HG03469 (cell line): ENCODE results near the gene MEGF11.

Experiments used
- ATAC-seq: cut with Tn5 transposase; IDR thresholded peaks from one replicate; pipeline ENCODE4 v1.9.1; 2021; ENCODE audit warnings: mild to moderate bottlenecking, moderate library complexity, moderate number of reproducible peaks; ENCODE audit not compliant: unreplicated experiment

Gene MEGF11

DNA sequence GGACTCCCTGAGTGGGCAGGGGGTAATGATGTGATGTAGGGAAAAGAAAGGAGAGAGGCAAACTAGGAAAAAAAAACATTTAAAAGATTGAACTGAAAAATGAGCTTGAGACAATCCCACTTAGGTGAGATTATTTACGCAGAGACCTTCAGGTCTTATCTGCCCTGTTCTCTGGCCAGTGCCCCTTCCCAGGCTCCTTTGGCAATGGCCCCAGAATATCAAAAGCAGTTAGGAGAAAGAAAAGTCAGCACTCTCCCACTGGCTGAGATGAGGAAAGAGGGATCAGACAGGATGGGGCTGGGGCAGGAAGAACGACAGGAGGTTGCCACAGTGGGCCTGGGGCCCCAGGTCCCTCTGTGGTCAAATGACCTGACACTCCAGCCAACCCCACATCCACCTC is 105.4 kb downstream of the MEGF11 start:
- no peak for ATAC-seq

DNA sequence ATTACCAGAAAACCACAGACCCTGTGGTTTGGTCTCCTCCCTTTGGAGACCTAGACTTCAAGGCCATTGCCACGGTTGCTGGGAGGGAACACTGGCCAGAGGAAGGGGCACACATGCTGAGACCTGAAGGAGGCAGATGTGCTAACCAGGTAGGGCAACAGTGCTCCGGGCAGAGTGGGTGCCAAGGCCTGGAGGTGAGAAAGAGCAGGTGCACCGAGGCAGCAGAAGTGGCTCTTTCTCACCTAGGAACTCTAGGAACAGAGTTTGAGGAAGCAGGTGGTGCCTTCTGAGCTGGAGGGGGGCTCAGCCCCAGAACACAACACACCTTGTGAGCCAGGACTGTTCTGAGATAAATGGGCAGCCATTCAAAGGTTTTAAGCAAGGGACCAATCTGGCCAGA is 106.1 kb downstream of the MEGF11 start:
- no peak for ATAC-seq

DNA sequence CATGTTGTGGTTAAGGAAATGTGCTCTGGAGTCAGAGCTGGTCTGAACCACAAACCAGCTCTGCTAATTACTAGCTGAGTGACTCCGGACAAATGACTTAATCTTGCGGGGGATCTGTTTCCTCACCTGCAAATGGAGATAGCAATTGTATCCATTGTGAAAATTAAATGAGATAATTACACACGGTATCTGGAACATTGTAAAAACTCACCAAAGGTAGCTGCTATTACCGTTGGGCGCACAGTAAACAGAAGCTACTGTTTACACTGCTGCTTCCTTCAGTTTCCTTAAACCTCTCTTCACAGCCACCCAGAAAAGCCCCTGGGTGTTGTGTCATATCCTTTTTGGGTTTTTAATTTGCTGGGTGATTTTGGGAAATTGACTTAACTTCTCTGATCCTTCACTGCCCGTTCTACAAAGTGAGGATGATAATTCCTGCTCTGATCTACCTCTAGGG is 107.8 kb downstream of the MEGF11 start:
- no peak for ATAC-seq

DNA sequence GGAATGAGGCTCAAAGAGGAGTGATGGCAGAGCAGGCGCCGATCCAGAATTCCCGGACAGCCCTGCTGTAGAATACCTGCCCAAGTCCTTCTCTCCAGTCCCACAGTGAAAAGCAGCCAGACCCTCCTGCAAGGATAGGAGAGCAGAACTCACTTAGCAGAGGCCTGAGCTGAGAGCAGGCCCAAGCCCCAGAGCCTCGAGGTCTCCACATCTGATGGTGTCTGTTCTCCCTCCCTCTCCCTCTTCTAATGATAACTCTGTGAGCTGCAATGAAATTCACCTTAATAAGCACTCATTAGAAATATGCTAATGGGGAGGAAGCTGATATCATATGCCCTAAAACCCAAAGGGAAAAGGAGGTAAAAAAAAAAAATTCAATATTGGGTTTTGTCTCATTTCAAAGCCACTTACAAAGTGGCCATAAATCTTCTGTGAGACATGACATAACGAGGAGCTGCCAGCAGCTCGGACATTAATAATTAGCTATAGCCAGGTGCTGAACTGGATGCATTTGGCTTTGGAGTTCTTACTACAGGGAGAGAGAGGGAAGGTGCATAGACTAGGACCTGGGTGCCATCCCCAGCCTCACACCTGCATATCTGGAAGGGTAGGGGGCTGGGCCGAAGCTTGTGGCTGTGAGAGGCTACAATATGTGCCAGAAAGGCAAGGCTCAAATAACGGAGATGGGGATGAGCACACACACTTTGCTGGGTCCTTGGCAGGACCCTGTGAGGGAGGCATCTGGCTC is 108.4 kb downstream of the MEGF11 start:
- ATAC-seq: no peak

DNA sequence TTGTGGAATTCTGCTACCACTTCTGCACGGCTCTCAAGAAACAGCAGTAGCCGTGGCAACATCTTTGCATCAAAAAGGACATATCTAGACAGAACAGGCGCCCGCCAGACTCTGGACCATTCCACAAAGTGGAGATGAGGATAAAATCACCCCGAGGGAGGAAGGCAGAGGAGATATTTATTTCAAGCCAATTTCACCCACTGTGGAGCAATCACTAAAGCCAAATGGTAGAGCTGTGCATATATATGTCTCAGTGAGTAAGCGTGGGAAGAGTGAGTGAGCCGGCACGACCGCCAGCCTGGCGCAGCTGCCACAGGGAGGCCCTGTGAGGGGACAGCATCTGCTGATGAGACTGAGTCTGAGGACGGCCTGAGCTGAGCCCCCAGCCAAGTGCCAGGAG is 111.3 kb downstream of the MEGF11 start:
- no peak for ATAC-seq

DNA sequence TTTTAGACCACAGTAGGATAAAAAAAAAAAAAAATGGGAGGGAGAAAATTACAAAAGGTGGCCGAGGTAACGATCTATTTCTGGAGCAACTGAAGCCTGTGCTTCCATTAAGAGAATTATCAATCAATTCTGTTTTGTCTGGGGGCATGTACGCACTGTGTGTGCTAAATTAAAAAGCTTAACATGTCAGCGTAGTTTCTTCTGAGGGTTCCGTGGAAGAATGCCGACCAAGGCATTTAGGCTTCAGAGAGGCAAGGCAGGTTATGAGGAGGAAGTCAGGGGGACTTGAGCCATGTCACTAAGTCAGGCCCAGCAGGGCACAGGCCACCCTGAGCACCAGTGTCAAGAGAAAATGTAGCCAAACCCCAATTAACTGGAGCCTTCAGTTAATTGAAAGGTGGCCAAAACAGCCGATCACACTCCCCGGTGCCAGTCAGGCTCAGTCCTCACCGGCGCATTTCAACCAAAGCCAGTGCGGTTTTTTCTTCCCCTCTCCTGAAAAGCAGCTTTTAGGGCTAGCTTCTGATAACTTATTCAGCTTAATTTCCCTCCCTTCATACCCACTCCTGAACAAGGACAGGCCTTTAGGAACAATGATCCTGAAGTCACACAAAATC is 113.9 kb downstream of the MEGF11 start:
- ATAC-seq: no peak

DNA sequence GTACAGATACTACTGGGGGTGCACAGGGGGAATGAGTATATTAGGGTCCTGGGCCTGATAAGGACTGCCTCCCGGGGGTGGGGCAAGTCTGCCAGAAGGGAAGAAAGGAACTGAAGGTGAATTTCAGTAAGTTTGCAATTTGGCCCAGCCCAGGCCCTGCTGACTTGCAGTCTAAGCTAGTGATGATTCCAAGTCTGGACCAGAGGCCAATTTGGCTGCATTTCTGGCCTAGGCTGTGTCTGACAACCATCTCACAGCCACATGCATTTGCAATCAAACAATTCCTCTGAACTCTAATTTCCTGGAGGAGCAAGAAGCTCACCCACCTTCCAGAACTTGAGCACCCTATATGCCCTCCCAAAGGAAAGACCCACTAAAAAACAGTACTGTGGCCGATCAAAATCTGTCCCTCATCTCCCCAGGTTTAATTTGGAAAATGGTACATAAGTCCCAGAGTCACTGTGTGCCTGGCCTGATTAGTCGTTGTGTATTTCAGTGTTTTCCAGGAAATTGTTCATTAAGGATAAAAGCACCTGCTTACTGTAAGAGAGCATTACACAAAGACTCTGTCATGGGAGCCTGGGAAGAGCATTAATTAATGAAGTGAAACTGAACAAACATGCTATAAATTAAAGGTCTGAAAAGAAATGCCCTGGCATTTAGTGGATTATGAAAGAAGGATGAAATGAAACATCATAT is 114.5 kb downstream of the MEGF11 start:
- no peak for ATAC-seq

DNA sequence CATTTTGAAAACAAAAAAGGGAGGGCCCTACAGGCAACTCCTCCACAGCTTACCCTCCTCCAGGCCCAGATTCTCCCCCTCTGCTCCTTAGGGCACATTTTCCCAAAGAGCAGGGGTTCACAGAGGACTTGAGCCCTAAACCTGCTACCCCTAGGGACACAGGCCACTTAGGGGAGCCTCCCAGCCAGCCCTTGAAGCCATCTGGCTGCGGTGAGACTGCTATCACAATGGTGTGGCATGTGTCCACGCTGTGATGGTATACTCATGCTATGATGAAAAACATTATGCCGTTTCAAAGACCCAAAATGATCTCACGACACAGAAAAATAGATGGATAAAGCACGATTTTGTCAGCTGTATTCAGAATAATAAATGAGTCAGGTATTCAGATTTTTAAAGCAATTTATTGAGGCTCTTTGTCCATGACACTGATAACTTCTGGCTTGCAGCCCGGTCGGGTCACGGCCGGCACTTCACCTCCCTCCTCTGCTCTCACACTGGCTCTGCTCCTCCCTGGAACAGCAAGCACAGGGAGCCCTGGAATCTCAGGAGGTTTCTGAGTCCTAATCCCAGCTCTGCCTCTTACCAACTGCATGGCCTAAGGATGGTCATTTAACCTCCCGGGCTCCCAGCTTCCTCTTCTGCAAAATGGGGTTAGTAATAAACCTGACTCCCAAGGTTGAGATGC is 115.3 kb downstream of the MEGF11 start:
- no peak for ATAC-seq

DNA sequence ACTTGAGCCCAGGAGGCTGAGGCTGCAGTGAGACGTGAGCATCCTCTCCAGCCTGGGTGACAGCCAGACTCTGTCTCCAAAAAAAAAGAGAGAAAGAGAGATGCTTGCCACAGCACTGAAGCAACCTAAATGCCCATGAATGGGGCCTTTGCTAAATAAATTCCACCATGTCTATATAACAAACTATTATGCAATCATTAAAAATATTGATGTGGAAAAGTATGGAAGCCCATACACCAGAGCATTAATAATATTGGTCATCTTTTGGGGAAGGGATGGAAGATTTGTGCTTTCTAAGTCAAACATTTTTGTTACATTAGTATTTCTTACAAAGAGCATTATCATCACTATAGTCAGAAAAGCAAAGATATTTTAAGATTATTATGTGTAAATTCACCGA is 116.6 kb downstream of the MEGF11 start:
- ATAC-seq: no peak

DNA sequence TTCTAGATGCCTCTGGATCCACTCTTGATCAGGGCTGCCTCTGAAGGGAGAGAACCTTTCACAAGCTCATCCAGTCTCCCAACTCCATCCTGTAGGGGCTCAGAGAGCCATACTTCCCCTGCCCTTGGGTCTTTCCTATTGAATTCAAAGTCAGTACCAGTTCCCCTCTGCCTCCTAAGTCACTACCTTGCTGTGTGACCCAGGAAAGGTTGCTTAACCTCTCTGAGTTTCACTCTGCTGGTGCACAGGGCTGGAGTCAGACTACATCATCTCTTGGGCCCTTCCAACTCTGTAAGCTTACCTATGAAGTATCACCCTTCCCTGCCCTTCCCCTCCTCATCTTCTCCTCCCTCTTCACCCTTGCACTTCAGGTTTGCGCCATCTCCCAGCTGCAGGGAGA is 117.9 kb downstream of the MEGF11 start:
- no peak for ATAC-seq

DNA sequence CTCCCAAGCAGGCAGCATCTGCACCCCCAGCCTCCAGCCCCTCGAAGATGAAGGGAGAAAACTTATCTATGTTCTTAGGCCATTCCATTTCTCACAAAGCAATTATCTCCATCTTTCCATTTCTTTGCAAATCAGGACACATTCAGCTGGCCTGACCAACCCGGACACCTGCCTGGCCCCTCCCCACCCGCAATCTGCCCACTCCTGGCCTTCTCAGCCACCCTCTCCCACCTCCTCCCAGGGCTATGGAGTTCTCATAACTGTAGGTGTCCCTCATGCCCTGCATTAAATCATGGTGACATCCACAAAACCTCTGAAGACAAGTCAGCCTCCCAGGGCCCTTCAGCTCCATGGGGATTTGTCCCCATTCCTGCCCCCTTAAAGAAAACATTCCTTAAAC is 119.3 kb downstream of the MEGF11 start:
- no peak for ATAC-seq

DNA sequence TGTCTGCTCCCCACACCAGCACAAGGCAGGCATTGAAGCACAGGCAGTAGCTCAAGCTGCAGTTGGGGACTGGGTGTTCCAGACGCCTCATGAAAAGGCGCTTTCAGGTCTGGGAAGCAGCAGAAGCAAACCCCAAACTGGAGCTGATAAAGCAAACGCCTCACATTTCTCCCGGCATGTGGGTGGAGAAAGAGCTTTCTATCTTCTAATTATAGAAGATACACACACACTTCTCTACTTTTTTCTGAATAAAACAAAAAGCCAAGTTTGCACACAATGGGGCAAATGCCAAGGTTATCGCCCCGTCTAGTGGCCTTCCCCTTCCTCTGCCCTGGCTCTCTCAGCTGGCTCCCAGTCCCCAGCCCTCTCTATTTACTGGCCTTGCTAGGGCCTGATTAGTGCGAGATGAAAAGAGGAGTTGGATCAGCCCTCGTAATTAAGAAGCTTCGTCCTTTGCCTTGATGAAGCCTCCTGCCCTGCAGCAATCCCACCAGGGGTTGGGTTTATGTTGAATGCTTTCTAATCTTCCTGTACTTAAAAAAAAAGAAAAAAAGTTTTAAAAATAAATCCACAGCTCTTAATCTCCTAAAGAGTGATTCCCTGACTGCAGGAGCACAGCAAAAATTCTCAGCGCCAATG is 120.2 kb downstream of the MEGF11 start:
- no peak for ATAC-seq

DNA sequence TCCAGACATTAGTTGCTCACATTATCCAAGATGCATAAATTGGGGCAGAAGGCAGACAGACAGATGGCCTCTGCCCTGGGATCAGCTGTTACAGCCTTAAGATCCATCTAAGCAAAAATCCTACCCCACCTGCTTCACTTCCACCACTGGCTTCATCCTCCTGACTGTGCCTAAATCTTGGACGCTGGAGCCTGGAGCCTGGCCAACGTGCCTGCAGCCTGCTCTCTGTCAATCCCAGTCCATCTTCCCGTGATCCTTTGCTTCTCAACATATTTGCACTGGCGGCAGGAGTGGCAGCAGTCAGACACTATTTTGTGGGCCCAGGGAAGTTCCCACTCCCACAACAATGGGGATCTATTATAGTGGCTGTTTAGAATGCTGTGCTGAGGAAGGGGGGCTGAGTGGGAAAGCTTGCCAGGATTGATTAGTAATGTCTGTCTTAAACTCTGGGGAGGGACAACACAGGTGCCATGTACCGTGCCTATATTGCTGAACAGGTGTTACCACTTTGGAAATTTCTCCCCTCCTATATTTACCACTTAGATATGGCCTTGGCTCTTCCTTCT is 121.2 kb downstream of the MEGF11 start:
- no peak for ATAC-seq

DNA sequence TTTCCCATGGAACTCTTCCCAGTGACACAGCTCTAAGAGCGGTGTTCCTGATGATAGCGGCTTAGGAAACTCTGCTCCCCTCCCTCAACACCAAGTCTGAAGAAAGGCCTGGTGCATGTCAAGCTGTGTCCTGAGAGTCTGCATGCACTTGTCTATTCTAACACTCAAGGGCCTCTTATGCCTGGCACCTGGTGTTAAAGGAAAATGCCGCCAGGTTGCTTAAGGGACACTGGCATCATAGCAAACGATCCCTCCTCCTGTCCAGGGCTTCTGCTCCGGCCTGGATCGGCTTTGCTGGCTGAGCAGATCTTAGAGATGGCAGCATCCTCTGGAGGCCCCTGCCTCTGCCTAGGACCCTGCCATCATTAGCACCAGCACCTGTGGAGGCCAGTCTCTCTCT is 121.7 kb downstream of the MEGF11 start:
- ATAC-seq: no peak

DNA sequence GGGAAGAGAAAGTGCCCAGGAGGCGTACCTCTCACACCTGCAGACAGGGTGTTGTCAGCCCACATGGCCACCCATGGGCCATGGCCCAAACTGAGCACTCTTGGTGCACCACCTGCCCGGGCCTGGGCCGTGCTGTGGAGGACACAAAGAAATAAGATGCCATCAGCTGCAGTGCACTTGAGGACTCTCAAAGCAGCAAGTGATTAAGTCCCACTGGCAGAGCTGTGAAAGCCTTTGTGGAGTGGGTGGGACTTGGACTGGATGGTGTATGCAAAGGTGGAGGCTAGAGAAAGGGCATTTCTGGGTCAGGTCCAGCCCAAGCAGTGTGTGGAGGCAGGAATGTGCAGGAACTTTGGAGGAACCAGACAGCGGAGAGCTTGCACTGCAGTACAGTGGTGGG is 122.3 kb downstream of the MEGF11 start:
- no peak for ATAC-seq

DNA sequence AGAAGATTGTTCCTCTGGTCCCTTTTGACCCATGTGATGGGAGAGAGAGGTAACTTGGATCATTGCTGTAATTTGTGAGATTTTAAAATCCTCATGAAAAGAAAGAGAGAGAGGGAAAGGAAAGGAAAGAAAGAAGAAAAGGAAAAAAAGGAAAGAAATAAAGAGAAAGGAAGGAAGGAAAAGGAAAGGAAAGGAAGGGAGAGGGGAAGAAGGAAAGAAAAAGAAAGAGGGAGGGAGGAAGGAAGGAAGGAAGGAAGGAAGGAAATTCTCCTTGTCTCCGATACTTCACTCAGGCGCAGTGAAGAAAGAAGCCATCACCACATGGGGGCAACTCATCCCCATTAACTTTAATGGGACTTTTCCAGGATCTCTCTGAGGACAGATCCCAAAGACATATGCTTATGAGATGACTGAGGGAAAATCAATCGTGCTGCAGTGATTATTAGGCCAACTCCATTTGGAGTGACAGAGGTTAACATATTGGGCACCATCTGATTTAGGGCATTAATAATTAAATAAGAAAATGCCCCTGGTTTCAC is 123.0 kb downstream of the MEGF11 start:
- no peak for ATAC-seq

DNA sequence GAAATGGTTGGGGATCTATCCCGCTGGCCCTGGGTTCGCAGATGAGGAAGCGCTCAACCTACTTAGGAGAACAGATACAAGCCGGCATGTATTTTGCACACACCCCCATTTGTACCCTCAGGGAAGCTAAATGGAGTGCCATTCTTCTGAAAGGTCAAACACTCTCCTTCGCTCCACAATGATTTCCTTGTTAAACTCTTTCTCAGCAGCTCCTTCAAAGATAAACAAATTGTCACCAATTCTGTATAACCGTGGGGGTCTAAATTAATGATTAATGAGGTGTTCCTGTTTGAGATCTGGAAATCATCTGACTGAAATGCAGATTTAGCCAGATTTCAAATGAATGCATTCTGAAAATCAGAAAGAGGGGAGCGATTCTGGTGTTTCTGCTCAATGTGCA is 124.0 kb downstream of the MEGF11 start:
- no peak for ATAC-seq

DNA sequence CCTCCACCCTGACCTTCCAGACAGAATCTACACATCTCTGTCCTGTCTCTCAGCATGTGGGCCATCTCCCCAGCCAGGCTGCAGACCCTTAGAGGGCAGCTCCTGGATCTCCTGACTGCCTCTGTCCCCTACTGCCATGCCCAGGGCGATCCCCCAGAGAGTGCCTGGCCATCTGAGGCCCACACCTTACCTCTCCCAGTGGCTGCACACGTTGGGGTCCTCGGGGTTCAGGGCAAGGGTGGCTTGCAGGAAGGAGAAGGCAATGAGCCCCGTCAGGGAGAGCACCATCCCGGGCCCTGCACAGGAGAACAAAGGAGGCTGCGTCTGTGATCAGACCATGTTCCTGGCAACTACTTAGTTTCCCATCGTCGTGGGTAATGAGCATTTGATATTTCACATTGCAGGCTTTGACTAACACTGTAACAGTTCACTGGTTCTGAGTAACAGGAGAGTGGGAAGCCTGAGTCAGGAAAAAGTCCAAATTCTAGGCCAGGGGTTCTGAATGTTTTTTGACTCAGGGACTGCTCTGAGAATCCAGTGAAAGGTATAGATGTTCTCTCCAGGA is 125.4 kb downstream of the MEGF11 start:
- ATAC-seq: no peak

DNA sequence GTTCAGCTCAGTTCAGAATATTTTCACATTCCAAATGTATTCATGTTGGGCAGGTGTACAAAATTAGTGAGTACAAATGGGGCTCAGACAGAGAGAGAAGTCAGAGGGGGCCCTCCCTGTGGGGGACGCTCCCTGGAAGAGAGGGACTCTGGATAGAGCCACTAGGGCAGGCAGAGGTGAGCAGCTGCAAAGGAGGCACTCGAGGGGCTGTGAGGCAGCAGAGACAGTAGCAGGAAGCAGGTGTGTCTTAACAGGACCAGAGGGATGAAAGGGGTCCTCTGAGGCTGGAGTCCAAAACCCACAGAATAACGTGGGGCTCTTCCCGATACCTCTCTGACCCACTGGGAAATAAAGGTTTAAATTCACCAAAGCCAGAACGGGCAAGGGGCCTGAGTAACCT is 127.1 kb downstream of the MEGF11 start:
- no peak for ATAC-seq

DNA sequence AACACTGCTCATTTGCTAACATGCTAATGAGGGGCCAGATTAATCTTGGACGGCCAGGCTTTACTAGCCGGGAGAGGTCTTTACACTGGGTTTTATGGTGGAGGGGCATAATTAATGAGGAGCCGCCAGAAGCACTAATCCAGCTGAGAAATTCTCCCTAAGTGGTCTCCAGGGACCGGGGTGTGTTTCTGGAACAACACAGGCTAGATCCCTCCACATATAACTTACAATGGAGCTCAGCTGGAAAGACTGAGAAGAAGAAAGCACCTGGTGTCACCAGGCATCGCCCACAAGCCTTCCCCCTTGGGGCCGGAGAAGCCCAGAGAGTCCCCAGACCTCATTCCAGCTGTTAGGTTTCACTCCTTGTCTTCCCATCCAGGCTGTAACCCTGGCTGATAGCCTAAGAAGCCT is 127.5 kb downstream of the MEGF11 start:
- no peak for ATAC-seq
